HFFc6 (cell line): ENCODE measurements around the gene ZFP62. TPM values are rescaled to one million over a fixed set of nuclear protein-coding genes. Genes with fewer than 3 reads are reported as not detected.

Experiments used
- DNase-seq: peaks from one replicate; pipeline ENCODE4 v3.0.0-alpha.2; 2018
- H3K27ac Mint-ChIP-seq: 2 replicates; pipeline ENCODE4 v1.8.0; 2020; ENCODE audit warnings: mild to moderate bottlenecking, mixed read lengths
- H3K27me3 Mint-ChIP-seq: 2 replicates; pipeline ENCODE4 v1.8.0; 2021; ENCODE audit warnings: mild to moderate bottlenecking, moderate library complexity, mixed read lengths; ENCODE audit not compliant: insufficient read depth
- H3K36me3 Mint-ChIP-seq: 2 replicates; pipeline ENCODE4 v1.8.0; 2021; ENCODE audit warnings: low read depth, mixed read lengths
- H3K4me1 Mint-ChIP-seq: 2 replicates; pipeline ENCODE4 v1.8.0; 2020; ENCODE audit warnings: low read depth, mixed read lengths
- H3K4me3 Mint-ChIP-seq: 2 replicates; pipeline ENCODE4 v1.8.0; 2020; ENCODE audit warnings: mild to moderate bottlenecking, moderate library complexity, mixed read lengths
- H3K9me3 Mint-ChIP-seq: 2 replicates; pipeline ENCODE4 v1.8.0; 2020; ENCODE audit warnings: mild to moderate bottlenecking, mixed read lengths
- CTCF ChIP-seq: fragments of 200-600 bp; sonication (generic); IDR thresholded peaks from 2 replicates; pipeline ENCODE4 v1.5.0; 2021; ENCODE audit warnings: antibody characterized with exemption, mild to moderate bottlenecking
- total RNA-seq, 6 experiments: library from RNA; stranded (reverse); fragmentation: NEBNext Ultra II Directional; extraction: Animal tissue kit (Norgen Biotek cat#: 25700); gene quantifications; 2 replicates in 1 of 6; 3 replicates in 5 of 6; pipeline ENCODE4 v1.2.3, GENCODE V29; 2021

ZFP62 gene
- total RNA-seq, 6 experiments from 2014 or later: 9.6 to 12.1 (median 10.2) TPM

- H3K4me3 Mint-ChIP-seq: no peak overlapping the region
- H3K27ac Mint-ChIP-seq: no peak overlapping the region
- peaks cover 38% of the 10 kb centered on the region for H3K4me1 Mint-ChIP-seq
- DNase-seq: no peak
- no peaks in the 10 kb centered on the region; the same call in 1 of the 2 replicates for H3K27me3 Mint-ChIP-seq
- no peaks in the 10 kb centered on the region for H3K9me3 Mint-ChIP-seq
- no peaks in the 10 kb centered on the region for H3K36me3 Mint-ChIP-seq
- TF ChIP-seq CTCF: no peak
These were observed 40.2 kb downstream of the ZFP62 start for GRCh38 chr5:180820788-180821321.

- Mint-ChIP-seq H3K27me3 (no peaks in the 10 kb centered on the region; the same call in 1 of the 2 replicates), H3K4me3 (no peak overlapping the region), H3K27ac (no peak overlapping the region), H3K36me3 (no peaks in the 10 kb centered on the region), H3K4me1 (peaks cover 28% of the 10 kb centered on the region), H3K9me3 (no peaks in the 10 kb centered on the region)
- TF ChIP-seq CTCF: no peak
- no peak for DNase-seq
These were observed 42.3 kb downstream of the ZFP62 start for GRCh38 chr5:180818677-180819341.

GRCh38 chr5:180817893-180818674 lies 43.0 kb downstream of the ZFP62 start:
- H3K9me3 Mint-ChIP-seq: no peaks in the 10 kb centered on the region

GRCh38 chr5:180816608-180817534 lies 44.2 kb downstream of the ZFP62 start:
- peaks cover 30% of the 10 kb centered on the region for H3K4me1 Mint-ChIP-seq
- no peaks in the 10 kb centered on the region; the same call in 1 of the 2 replicates for H3K27me3 Mint-ChIP-seq
- TF ChIP-seq CTCF: no peak
- no peaks in the 10 kb centered on the region for H3K9me3 Mint-ChIP-seq
- H3K4me3 Mint-ChIP-seq: no peak overlapping the region
- DNase-seq: no peak
- no peak overlapping the region; the same call in 1 of the 2 replicates for H3K27ac Mint-ChIP-seq
- no peaks in the 10 kb centered on the region for H3K36me3 Mint-ChIP-seq

More at GRCh38 chr5:180817893-180818674, 43.0 kb downstream of the ZFP62 start:
- no peaks in the 10 kb centered on the region for H3K36me3 Mint-ChIP-seq
- no peak overlapping the region for H3K4me3 Mint-ChIP-seq
- H3K27me3 Mint-ChIP-seq: no peaks in the 10 kb centered on the region; the same call in 1 of the 2 replicates
- H3K4me1 Mint-ChIP-seq: peaks cover 28% of the 10 kb centered on the region
- DNase-seq: no peak
- TF ChIP-seq CTCF: no peak
- no peak overlapping the region for H3K27ac Mint-ChIP-seq

GRCh38 chr5:180815293-180815917 lies 45.7 kb downstream of the ZFP62 start:
- no peaks in the 10 kb centered on the region; the same call in 1 of the 2 replicates for H3K27me3 Mint-ChIP-seq
- TF ChIP-seq CTCF: no peak
- H3K36me3 Mint-ChIP-seq: no peaks in the 10 kb centered on the region
- DNase-seq: no peak
- peaks cover 41% of the 10 kb centered on the region for H3K4me1 Mint-ChIP-seq
- no peak overlapping the region for H3K27ac Mint-ChIP-seq
- no peaks in the 10 kb centered on the region for H3K9me3 Mint-ChIP-seq
- no peak overlapping the region for H3K4me3 Mint-ChIP-seq
